Measurements from ENCODE around the gene ROBO1. TPM values are rescaled to one million over a fixed set of nuclear protein-coding genes. Genes with fewer than 3 reads are reported as not detected.

Gene ROBO1
- total RNA-seq, 2 experiments from 2014 or later: 1.6 to 2.1 TPM

- ChIA-PET POLR2A (no interaction called here), CTCF (no interaction called here)
Observed at GRCh38 chr3:79672731-79673130, 95.1 kb downstream of the ROBO1 start.

- POLR2A ChIA-PET: no interaction called here
Observed at GRCh38 chr3:79672075-79672474, 95.7 kb downstream of the ROBO1 start.

GRCh38 chr3:79670178-79670577 lies 97.6 kb downstream of the ROBO1 start:
- ChIA-PET CTCF (no interaction called here), POLR2A (no interaction called here)

More at GRCh38 chr3:79672075-79672474, 95.7 kb downstream of the ROBO1 start:
- CTCF ChIA-PET: no interaction called here

GRCh38 chr3:79664455-79664854 lies 103.3 kb downstream of the ROBO1 start:
- ChIA-PET CTCF (no interaction called here), POLR2A (no interaction called here)

- ChIA-PET POLR2A (no interaction called here), CTCF (no interaction called here)
Observed at GRCh38 chr3:79661896-79662295, 105.9 kb downstream of the ROBO1 start.

GRCh38 chr3:79657076-79657475 lies 110.7 kb downstream of the ROBO1 start:
- POLR2A ChIA-PET: no interaction called here
- CTCF ChIA-PET: no interaction called here

- ChIA-PET POLR2A (no interaction called here), CTCF (no interaction called here)
Observed at GRCh38 chr3:79654019-79654418, 113.8 kb downstream of the ROBO1 start.

GRCh38 chr3:79653266-79653830 lies 114.5 kb downstream of the ROBO1 start:
- ChIA-PET CTCF (no interaction called here), POLR2A (no interaction called here)

- ChIA-PET CTCF (no interaction called here), POLR2A (no interaction called here)
Observed at GRCh38 chr3:79651536-79652065, 116.2 kb downstream of the ROBO1 start.

- ChIA-PET POLR2A (no interaction called here), CTCF (no interaction called here)
Observed at GRCh38 chr3:79639855-79640254, 127.9 kb downstream of the ROBO1 start.

- POLR2A ChIA-PET: no interaction called here
- CTCF ChIA-PET: no interaction called here
Observed at GRCh38 chr3:79636372-79636771, 131.4 kb downstream of the ROBO1 start.

- ChIA-PET POLR2A (no interaction called here), CTCF (no interaction called here)
Observed at GRCh38 chr3:79632842-79633241, 135.0 kb downstream of the ROBO1 start.

- POLR2A ChIA-PET: no interaction called here
- CTCF ChIA-PET: no interaction called here
Observed at GRCh38 chr3:79618883-79619282, 148.9 kb downstream of the ROBO1 start.

GRCh38 chr3:79606414-79606813 lies 161.4 kb downstream of the ROBO1 start:
- CTCF ChIA-PET: no interaction called here
- POLR2A ChIA-PET: no interaction called here

GRCh38 chr3:79604681-79605080 lies 163.1 kb downstream of the ROBO1 start:
- CTCF ChIA-PET: no interaction called here
- POLR2A ChIA-PET: no interaction called here

- CTCF ChIA-PET: no interaction called here
Observed at GRCh38 chr3:79602385-79602784, 165.4 kb downstream of the ROBO1 start.

GRCh38 chr3:79598594-79598993 lies 169.2 kb downstream of the ROBO1 start:
- POLR2A ChIA-PET: no interaction called here
- CTCF ChIA-PET: no interaction called here

More at GRCh38 chr3:79602385-79602784, 165.4 kb downstream of the ROBO1 start:
- POLR2A ChIA-PET: no interaction called here

GRCh38 chr3:79597709-79598108 lies 170.1 kb downstream of the ROBO1 start:
- POLR2A ChIA-PET: no interaction called here
- CTCF ChIA-PET: no interaction called here

GRCh38 chr3:79587150-79587549 lies 180.6 kb downstream of the ROBO1 start:
- POLR2A ChIA-PET: no interaction called here
- CTCF ChIA-PET: no interaction called here

- POLR2A ChIA-PET: no interaction called here
Observed at GRCh38 chr3:79586232-79586631, 181.6 kb downstream of the ROBO1 start.

GRCh38 chr3:79572930-79573329 lies 194.9 kb downstream of the ROBO1 start:
- ChIA-PET CTCF (no interaction called here), POLR2A (no interaction called here)

More at GRCh38 chr3:79586232-79586631, 181.6 kb downstream of the ROBO1 start:
- CTCF ChIA-PET: no interaction called here

GRCh38 chr3:79568938-79569337 lies 198.9 kb downstream of the ROBO1 start:
- ChIA-PET CTCF (no interaction called here), POLR2A (no interaction called here)

GRCh38 chr3:79564192-79564591 lies 203.6 kb downstream of the ROBO1 start:
- POLR2A ChIA-PET: no interaction called here
- CTCF ChIA-PET: no interaction called here
